Natural killer cell treated with Interleukin-12 subunit alpha and Interleukin-12 subunit beta and Interleukin-15 and Interleukin-18, amount 100 ng/mL, for 72 hours (primary cell): Measurements from ENCODE around the gene INSYN2B. TPM values are rescaled to one million over a fixed set of nuclear protein-coding genes. Genes with fewer than 3 reads are reported as not detected.

Source experiments
- ATAC-seq, 2 donors: fragments of 150-1000 bp; cut with Tn5 transposase in 1 of 2; sonication (Bioruptor Pico), chemical (Tn5 transposase) in 1 of 2; 2 replicates each; pipeline ENCODE4 v1.10.0; 2021
- DNase-seq: peaks from one replicate; pipeline ENCODE4 v3.0.0; 2022; ENCODE audit warnings: low spot score
- H3K27ac Mint-ChIP-seq, 2 donors: 1 replicate in 1 of 2; 2 replicates in 1 of 2; pipeline ENCODE4 v1.8.0; 2022; ENCODE audit warnings: mixed read lengths in 2 of 2, mild to moderate bottlenecking in 1 of 2, moderate library complexity in 1 of 2
- H3K27me3 Mint-ChIP-seq, 2 donors: 1 replicate in 1 of 2; 2 replicates in 1 of 2; pipeline ENCODE4 v1.8.0; 2022; ENCODE audit warnings: mixed read lengths in 2 of 2
- H3K36me3 Mint-ChIP-seq: one replicate; pipeline ENCODE4 v1.8.0; 2022; ENCODE audit warnings: mixed read lengths
- H3K4me1 Mint-ChIP-seq, 2 donors: 1 replicate in 1 of 2; 2 replicates in 1 of 2; pipeline ENCODE4 v1.8.0; 2022; ENCODE audit warnings: low read depth in 2 of 2, mixed read lengths in 2 of 2, mild to moderate bottlenecking in 1 of 2
- H3K4me3 Mint-ChIP-seq: one replicate; pipeline ENCODE4 v1.8.0; 2022; ENCODE audit warnings: mixed read lengths
- H3K9me3 Mint-ChIP-seq: 2 replicates; pipeline ENCODE4 v1.8.0; 2022; ENCODE audit warnings: mixed read lengths
- total RNA-seq, 2 donors: library from RNA; stranded (reverse); gene quantifications; one replicate each; pipeline ENCODE4 v1.2.3, GENCODE V29; 2022

INSYN2B gene
- total RNA-seq, 2 donors from 2014 or later, result not detected

DNA sequence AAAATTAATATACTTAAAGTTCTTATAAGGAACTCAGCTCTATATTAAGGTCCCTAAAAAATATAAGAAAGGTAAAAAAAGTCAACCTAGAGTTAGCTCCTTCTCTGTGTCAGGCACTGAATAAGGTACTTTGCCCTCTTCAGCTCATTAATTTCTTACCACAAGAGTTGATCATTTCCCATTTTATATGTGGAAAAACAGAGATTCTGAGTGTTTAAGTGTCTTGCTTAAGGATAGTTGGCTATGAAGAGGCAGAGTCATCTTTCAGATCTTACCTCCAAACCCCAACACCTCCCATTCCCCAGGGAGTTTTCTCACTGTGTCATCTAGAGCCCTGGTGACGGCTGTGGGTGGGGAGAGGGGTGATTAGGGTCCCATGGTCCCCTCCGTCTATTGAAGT, 40.6 kb downstream of the INSYN2B start:
- no peaks in the 10 kb centered on the region for H3K27me3 Mint-ChIP-seq
- no peak for ATAC-seq
- peaks cover 17 to 30% of the 10 kb centered on the region in 2 donors for H3K4me1 Mint-ChIP-seq
- H3K4me3 Mint-ChIP-seq, result no peak overlapping the region
- H3K27ac Mint-ChIP-seq, result no peak overlapping the region
- H3K9me3 Mint-ChIP-seq, result no peaks in the 10 kb centered on the region
- no peak for DNase-seq
- no peaks in the 10 kb centered on the region for H3K36me3 Mint-ChIP-seq

DNA sequence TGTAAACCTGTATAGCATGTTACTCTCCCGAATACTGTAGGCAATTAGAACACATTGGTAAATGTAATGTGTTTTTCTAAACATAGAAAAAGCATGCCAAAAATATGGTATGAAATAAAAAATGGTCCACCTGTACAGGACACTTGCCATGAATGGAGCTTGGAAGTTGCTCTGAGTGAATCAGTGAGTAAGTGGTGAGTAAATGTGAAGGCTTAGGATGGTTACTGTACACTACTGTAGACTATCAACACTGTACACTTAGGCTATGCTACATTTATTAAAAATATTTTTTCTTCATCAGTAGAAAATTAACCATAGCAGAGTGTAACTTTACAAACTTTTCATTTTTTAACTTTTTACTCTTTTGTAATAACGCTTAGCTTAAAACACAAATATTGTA, 41.9 kb downstream of the INSYN2B start:
- H3K9me3 Mint-ChIP-seq, result no peaks in the 10 kb centered on the region

DNA sequence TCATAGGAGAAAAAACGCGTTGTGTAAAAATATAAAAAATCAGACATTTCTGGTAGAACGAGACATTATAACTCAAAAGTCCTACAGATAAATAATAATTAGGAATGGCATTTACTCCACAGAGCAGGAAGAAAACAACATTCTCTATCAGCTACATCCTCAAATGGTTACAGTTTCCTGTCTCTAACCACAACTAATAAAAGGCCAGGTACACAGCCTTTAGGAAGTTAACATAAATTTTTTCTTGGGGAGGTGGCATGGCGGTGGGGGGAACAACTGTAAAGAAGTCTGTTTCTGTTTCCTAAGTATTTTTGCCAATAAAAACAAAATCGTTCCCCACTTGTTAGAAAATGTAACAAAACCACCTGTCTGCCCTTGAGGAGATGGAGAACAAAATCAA, 44.5 kb downstream of the INSYN2B start:
- Mint-ChIP-seq H3K36me3 (peaks cover 5% of the 10 kb centered on the region), H3K27ac (no peak overlapping the region)
- no peak for DNase-seq

More for the DNA sequence above, 41.9 kb downstream of the INSYN2B start:
- DNase-seq, result no peak
- ATAC-seq, result no peak
- no peaks in the 10 kb centered on the region for H3K27me3 Mint-ChIP-seq
- H3K4me3 Mint-ChIP-seq, result no peak overlapping the region
- peaks cover 22 to 34% of the 10 kb centered on the region in 2 donors for H3K4me1 Mint-ChIP-seq
- H3K27ac Mint-ChIP-seq, result no peak overlapping the region
- no peaks in the 10 kb centered on the region for H3K36me3 Mint-ChIP-seq

DNA sequence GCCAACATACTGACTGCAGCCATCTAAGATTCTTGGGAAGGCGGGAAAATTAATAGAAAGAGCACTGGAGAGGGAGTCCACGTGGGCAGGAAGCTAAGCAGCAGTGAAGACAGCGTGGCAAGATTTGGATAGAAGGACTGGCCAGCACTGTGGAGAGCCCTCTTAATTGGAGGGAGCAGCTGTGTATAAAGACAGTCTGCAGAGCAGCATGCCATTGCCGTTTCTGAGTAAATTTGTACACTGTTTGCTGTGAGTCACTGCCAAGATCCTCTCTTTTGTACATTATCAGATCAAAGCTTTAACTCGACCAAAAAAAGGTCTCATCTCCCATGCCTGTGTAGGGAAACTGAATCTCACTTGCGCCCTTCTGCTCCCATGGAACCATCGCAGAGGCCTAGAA, 45.3 kb downstream of the INSYN2B start:
- no peak overlapping the region for H3K27ac Mint-ChIP-seq
- H3K9me3 Mint-ChIP-seq, result no peaks in the 10 kb centered on the region
- no peaks in the 10 kb centered on the region for H3K27me3 Mint-ChIP-seq
- peaks cover 5% of the 10 kb centered on the region for H3K36me3 Mint-ChIP-seq
- DNase-seq (no peak), ATAC-seq (no peak)
- no peak overlapping the region for H3K4me3 Mint-ChIP-seq
- H3K4me1 Mint-ChIP-seq, result peaks cover 38 to 46% of the 10 kb centered on the region in 2 donors

More for the DNA sequence above, 44.5 kb downstream of the INSYN2B start:
- peaks cover 32 to 40% of the 10 kb centered on the region in 2 donors for H3K4me1 Mint-ChIP-seq
- H3K27me3 Mint-ChIP-seq, result no peaks in the 10 kb centered on the region
- no peak overlapping the region for H3K4me3 Mint-ChIP-seq
- H3K9me3 Mint-ChIP-seq, result no peaks in the 10 kb centered on the region
- ATAC-seq, result no peak

DNA sequence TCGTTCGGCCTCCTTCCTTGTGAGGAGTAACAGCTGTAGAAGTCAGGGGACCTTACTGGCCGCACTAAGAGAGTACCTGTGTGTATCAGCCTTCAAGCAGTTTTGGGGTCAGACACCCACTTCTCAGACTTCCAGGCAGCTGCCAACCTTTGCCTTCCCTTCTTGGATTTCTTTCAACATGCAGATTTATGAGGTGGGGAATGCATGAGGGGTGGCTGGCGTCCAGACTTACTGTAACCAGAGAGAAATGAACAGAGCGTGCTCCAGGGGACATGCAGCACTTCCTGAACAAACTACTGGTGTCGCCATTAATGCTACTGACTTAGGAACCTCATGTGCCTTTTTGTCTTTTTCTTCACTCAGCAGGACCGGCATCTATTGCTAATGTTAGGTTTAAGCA, 46.7 kb downstream of the INSYN2B start:
- H3K27ac Mint-ChIP-seq, result no peak overlapping the region
- no peaks in the 10 kb centered on the region for H3K9me3 Mint-ChIP-seq
- no peak overlapping the region for H3K4me3 Mint-ChIP-seq
- ATAC-seq (no peak), DNase-seq (no peak)
- H3K4me1 Mint-ChIP-seq, result peaks cover 38 to 49% of the 10 kb centered on the region in 2 donors
- peaks cover 5% of the 10 kb centered on the region for H3K36me3 Mint-ChIP-seq
- H3K27me3 Mint-ChIP-seq, result no peaks in the 10 kb centered on the region

DNA sequence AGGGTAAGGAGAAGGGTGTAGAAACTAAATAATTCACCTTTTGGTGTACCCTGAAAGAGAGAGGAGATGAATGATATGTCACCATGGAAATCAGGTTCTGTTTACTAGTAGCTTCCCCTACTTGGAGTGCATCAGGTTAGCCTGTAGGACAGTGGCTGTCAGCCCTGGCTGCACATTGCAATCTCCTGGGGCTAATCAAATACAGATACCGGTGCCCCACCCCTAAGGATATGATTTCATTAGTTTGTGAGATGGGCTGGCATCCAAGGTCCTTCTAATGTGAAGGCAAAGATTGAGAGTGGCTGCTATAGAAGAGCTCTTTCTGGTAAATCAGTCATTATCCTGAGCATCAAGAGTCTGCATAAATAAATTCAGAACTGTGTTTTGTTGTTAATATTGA, 47.2 kb downstream of the INSYN2B start:
- Mint-ChIP-seq H3K27me3 (no peaks in the 10 kb centered on the region), H3K27ac (no peak overlapping the region), H3K4me1 (peaks cover 42 to 54% of the 10 kb centered on the region in 2 donors), H3K4me3 (no peak overlapping the region), H3K36me3 (peaks cover 5% of the 10 kb centered on the region), H3K9me3 (no peaks in the 10 kb centered on the region)
- no peak for DNase-seq
- no peak for ATAC-seq

DNA sequence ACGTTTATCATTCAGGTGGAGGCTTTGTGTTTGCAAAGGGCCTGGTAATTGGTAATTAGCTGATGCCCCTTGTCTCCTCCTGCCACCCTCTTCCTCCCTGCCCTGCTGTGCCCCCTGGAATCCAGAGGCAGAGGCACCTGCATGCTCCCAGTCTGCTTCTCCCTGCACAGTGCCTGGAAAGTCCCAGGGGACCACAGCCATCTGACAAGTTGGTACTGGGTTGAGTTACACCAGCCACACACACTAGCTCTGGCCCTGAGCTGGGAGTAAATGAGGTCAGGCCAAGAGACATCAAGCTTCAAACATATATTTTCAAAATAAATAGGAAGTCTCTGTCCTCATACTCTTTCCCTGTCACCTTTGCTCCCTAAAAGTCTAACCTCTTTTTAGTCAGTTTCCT, 56.3 kb downstream of the INSYN2B start:
- ATAC-seq (no peak), DNase-seq (no peak)
- Mint-ChIP-seq H3K9me3 (no peaks in the 10 kb centered on the region), H3K36me3 (peaks cover 8% of the 10 kb centered on the region), H3K27ac (peak overlapping the region; percentile 46 to 73), H3K27me3 (no peaks in the 10 kb centered on the region), H3K4me1 (peaks cover 33 to 44% of the 10 kb centered on the region in 2 donors), H3K4me3 (no peak overlapping the region)

DNA sequence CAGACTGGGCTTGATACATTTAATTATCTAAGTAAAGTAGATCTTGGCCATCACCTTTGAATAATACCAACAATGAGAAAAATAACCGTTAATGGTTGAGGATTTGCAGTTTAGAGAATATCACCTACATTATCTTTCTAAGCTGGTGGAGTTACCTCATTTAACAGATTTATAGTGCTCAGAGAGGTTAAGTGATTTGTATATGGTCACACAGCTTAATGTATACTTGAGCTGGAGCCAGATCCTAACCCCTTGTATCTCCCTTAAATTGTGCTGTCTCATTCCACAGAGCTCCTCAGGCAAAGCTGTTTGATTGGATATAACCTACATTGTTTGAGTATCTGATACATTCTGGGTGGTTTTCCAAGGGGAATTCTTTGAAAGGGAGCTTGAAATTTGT, 57.8 kb downstream of the INSYN2B start:
- no peak overlapping the region for H3K27ac Mint-ChIP-seq
- peaks cover 28 to 37% of the 10 kb centered on the region in 2 donors for H3K4me1 Mint-ChIP-seq
- H3K36me3 Mint-ChIP-seq, result peaks cover 8% of the 10 kb centered on the region
- H3K4me3 Mint-ChIP-seq, result no peak overlapping the region
- H3K9me3 Mint-ChIP-seq, result no peaks in the 10 kb centered on the region
- ATAC-seq, result no peak
- no peak for DNase-seq
- H3K27me3 Mint-ChIP-seq, result no peaks in the 10 kb centered on the region

DNA sequence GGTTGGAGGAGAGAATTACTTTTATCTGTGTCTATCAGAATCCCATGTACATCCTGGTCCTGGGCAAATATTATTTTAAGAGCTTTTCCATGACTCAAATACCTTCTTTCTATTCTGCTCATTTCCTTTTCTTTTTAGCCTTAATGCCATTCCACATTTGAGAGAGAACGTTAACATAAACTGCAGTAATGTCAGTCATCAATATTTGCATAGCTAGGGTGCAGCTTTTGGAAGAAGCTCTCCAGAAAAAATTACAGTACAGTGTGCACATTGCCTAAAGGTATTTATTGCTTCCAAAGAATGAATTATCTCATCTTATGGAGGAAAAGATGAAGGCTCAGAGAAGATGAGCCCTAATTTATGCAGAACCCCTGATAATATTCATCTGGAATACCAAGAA, 58.3 kb downstream of the INSYN2B start:
- Mint-ChIP-seq H3K36me3 (peaks cover 4% of the 10 kb centered on the region), H3K4me1 (peaks cover 24 to 38% of the 10 kb centered on the region in 2 donors), H3K4me3 (no peak overlapping the region), H3K27ac (no peak overlapping the region), H3K27me3 (no peaks in the 10 kb centered on the region), H3K9me3 (no peaks in the 10 kb centered on the region)
- no peak for DNase-seq
- no peak for ATAC-seq

DNA sequence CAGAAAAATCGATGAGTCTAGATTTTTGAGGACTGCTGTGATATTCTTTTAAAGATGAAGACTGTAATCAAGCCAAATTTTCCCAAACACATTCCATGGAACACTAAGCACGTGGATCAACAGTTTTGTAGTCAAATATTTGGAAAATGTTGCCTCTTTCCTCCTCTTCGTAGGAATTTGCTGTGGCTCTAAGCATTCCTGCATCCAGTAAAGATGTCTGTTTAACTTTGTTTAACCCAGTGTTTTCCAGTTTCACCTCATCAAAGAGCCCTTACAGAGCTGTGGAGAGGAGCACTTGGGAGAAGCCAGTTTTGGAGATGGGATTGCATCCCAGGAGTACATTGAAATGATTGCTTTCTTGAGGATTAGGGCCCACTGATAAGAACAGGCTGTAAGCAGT, 58.9 kb downstream of the INSYN2B start:
- H3K27me3 Mint-ChIP-seq, result no peaks in the 10 kb centered on the region
- H3K9me3 Mint-ChIP-seq, result no peaks in the 10 kb centered on the region
- no peaks in the 10 kb centered on the region for H3K36me3 Mint-ChIP-seq
- no peak overlapping the region for H3K27ac Mint-ChIP-seq
- H3K4me1 Mint-ChIP-seq, result peaks cover 18 to 36% of the 10 kb centered on the region in 2 donors
- DNase-seq (no peak), ATAC-seq (no peak)
- no peak overlapping the region for H3K4me3 Mint-ChIP-seq

DNA sequence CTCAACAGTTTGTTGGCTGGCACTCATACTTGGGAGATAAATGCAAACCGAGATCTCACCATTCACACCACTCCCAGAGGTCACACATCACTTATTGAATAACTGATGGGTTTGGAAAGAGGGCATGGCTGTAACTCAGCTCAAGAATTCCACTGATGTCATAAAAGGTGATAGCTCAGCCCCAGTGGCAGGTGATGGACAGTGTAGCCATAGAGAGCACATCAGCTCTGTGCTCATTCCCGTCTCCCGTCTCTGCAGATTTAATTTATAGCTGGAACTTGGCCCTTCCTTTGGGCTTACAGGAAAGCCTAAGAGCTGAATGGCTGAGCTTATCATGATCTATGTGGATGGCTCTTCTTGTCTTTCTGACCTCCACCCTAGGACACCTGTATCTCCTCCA, 59.8 kb downstream of the INSYN2B start:
- H3K4me1 Mint-ChIP-seq, result peaks cover 15 to 28% of the 10 kb centered on the region in 2 donors
- H3K27me3 Mint-ChIP-seq, result no peaks in the 10 kb centered on the region
- H3K4me3 Mint-ChIP-seq, result no peak overlapping the region
- no peaks in the 10 kb centered on the region for H3K36me3 Mint-ChIP-seq
- ATAC-seq (peak in 1 of 2 donors; percentile 9), DNase-seq (no peak)
- H3K9me3 Mint-ChIP-seq, result no peaks in the 10 kb centered on the region
- H3K27ac Mint-ChIP-seq, result no peak overlapping the region

DNA sequence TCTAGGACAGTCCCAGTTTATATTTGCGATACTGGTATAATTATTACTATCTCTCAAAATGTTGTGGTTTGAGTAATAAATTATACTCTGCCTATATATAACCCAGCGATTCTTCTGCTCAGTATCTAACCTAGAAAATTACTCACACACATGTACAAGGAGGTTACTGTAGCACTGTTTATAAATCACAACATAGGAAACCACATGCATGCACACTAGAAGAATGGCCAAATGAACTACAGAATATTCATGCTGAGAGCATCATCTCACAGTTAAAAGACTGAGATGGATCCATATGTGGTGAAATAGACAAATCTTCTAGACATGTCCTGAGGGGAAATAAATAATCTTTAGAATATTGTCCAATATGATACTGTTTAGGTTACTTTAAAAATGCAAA, 62.1 kb downstream of the INSYN2B start:
- Mint-ChIP-seq H3K9me3 (no peaks in the 10 kb centered on the region), H3K27me3 (no peaks in the 10 kb centered on the region), H3K27ac (no peak overlapping the region)

DNA sequence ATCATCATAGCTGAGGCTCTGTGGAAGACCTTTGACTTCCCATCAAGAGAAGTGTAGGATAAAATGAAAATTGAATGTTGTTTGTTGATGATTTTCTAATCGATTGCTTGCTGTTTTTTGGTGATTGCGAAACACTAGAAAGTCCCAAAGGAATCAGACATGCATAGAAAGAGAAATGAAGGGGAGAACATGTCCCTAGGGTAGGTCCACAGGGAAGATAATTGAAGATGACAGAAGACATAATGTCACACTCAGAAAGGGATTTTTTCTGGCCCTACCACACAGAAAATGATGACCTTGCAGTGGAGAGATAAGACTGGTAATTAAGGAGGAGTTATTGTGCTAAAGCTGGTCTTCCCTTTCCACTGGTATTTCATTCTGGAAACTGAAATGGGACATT, 62.8 kb downstream of the INSYN2B start:
- H3K27me3 Mint-ChIP-seq, result no peaks in the 10 kb centered on the region
- no peak for DNase-seq
- no peak overlapping the region for H3K27ac Mint-ChIP-seq
- ATAC-seq, result no peak
- H3K4me3 Mint-ChIP-seq, result no peak overlapping the region
- H3K9me3 Mint-ChIP-seq, result no peaks in the 10 kb centered on the region
- H3K36me3 Mint-ChIP-seq, result no peaks in the 10 kb centered on the region
- H3K4me1 Mint-ChIP-seq, result peaks cover 23 to 32% of the 10 kb centered on the region in 2 donors

More for the DNA sequence above, 62.1 kb downstream of the INSYN2B start:
- ATAC-seq (no peak), DNase-seq (no peak)
- H3K4me3 Mint-ChIP-seq, result no peak overlapping the region
- H3K4me1 Mint-ChIP-seq, result peaks cover 16 to 25% of the 10 kb centered on the region in 2 donors
- no peaks in the 10 kb centered on the region for H3K36me3 Mint-ChIP-seq

DNA sequence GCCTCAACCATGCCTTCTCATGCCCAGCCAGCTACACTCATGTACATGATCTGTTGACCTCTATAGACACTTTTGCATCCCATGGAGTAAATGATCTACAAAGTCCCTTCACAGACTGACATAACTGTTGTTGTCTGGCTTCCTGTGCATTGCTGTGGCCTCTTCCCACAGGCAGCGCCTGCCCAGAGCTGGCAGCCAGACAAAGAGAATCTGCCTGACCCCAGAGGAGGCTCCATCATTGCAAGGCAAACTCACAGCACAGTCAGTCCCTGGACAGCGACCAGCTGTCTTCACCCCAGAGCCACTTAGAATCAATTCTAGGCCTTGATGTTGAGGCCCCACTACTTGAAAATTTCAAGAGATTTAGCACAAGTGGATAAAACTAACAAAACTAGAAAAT, 65.5 kb downstream of the INSYN2B start:
- DNase-seq (no peak), ATAC-seq (no peak)
- no peak overlapping the region for H3K4me3 Mint-ChIP-seq
- no peak overlapping the region for H3K27ac Mint-ChIP-seq
- H3K9me3 Mint-ChIP-seq, result no peaks in the 10 kb centered on the region
- H3K36me3 Mint-ChIP-seq, result no peaks in the 10 kb centered on the region
- H3K4me1 Mint-ChIP-seq, result peaks cover 27 to 48% of the 10 kb centered on the region in 2 donors
- H3K27me3 Mint-ChIP-seq, result no peaks in the 10 kb centered on the region

DNA sequence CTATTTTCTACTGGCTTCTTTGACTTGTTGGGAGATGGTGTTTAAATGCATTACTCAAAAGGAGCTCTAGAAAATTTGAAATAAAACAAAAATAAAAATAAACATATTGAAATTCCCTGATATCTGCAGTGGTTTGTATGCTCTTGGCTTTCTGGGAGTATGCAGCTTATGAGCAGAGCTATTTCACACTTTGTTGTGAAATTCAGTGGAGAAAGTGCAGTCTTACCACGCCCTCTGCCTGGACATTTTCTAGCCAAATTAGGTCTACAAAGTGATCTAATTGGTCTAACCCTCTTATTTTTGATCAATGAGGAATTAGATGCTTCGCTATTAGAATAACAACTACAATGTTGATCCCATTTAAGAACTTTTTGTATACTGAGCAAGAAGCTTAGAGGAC, 66.8 kb downstream of the INSYN2B start:
- ATAC-seq, result no peak

More for the DNA sequence above, 66.8 kb downstream of the INSYN2B start:
- H3K27me3 Mint-ChIP-seq, result no peaks in the 10 kb centered on the region
- H3K4me3 Mint-ChIP-seq, result no peak overlapping the region
- no peaks in the 10 kb centered on the region for H3K9me3 Mint-ChIP-seq
- no peak overlapping the region for H3K27ac Mint-ChIP-seq
- H3K4me1 Mint-ChIP-seq, result peaks cover 27 to 48% of the 10 kb centered on the region in 2 donors
- no peaks in the 10 kb centered on the region for H3K36me3 Mint-ChIP-seq
- no peak for DNase-seq
